Keratinocyte (primary cell): ENCODE data around the gene SRD5A1. TPM values are rescaled to one million over a fixed set of nuclear protein-coding genes. Genes with fewer than 3 reads are reported as not detected.

Experiments used
- DNase-seq: peaks from one replicate; pipeline ENCODE4 v3.0.0-alpha.2; 2011; ENCODE audit warnings: low read depth, missing footprints, low spot score
- FAIRE-seq: peaks from 2 replicates; lab custom pipeline; 2011; peaks lifted over from hg19 to GRCh38; lab: Jason Lieb, UNC
- H2AFZ ChIP-seq: 2 replicates; pipeline ENCODE4 v1.6.0; 2012; ENCODE audit warnings: low read length, control low read depth, inconsistent platforms; ENCODE audit not compliant: control insufficient read depth
- H3K27ac ChIP-seq: 2 replicates; pipeline ENCODE4 v1.5.1; 2011; ENCODE audit warnings: low read length; ENCODE audit not compliant: control insufficient read depth, insufficient read depth
- H3K27me3 ChIP-seq: 3 replicates; pipeline ENCODE4 v1.6.0; 2011; ENCODE audit warnings: low read length; ENCODE audit not compliant: control insufficient read depth, insufficient read depth; ENCODE audit errors: extremely low read depth
- H3K36me3 ChIP-seq, 2 experiments: 2 replicates in 1 of 2; 3 replicates in 1 of 2; pipeline ENCODE4 v1.5.1; 2011; ENCODE audit warnings: low read length in 2 of 2, mild to moderate bottlenecking in 1 of 2; ENCODE audit not compliant: control insufficient read depth in 2 of 2, insufficient read depth in 2 of 2; ENCODE audit errors: extremely low read depth in 1 of 2
- H3K4me1 ChIP-seq: 3 replicates; pipeline ENCODE4 v1.5.1; 2011; ENCODE audit warnings: low read length; ENCODE audit not compliant: control insufficient read depth, insufficient read depth; ENCODE audit errors: extremely low read depth
- H3K4me2 ChIP-seq: 3 replicates; pipeline ENCODE4 v1.6.0; 2011; ENCODE audit warnings: low read depth, low read length; ENCODE audit not compliant: control insufficient read depth, insufficient read depth; ENCODE audit errors: extremely low read depth
- H3K4me3 ChIP-seq, 3 experiments: fragments of 200-600 bp in 1 of 3; sonication (generic) in 1 of 3; 2 replicates in 2 of 3; 3 replicates in 1 of 3; pipeline ENCODE4 v1.5.1; 2011 to 2016; ENCODE audit warnings: low read length in 3 of 3, mild to moderate bottlenecking in 3 of 3, control low read depth in 2 of 3, inconsistent platforms in 1 of 3, low read depth in 1 of 3, mixed read lengths in 1 of 3, mixed run types in 1 of 3, moderate library complexity in 1 of 3; ENCODE audit not compliant: control insufficient read depth in 2 of 3, insufficient read depth in 2 of 3; ENCODE audit errors: extremely low read depth in 1 of 3
- H3K79me2 ChIP-seq: 2 replicates; pipeline ENCODE4 v1.6.0; 2012; ENCODE audit warnings: low read length; ENCODE audit not compliant: control insufficient read depth, insufficient read depth
- H3K9ac ChIP-seq: 3 replicates; pipeline ENCODE4 v1.6.0; 2011; ENCODE audit warnings: low read length; ENCODE audit not compliant: control insufficient read depth, insufficient read depth; ENCODE audit errors: extremely low read depth
- H3K9me1 ChIP-seq: 3 replicates; pipeline ENCODE4 v1.6.0; 2011; ENCODE audit warnings: low read length; ENCODE audit not compliant: control insufficient read depth, insufficient read depth; ENCODE audit errors: extremely low read depth
- H3K9me3 ChIP-seq: 2 replicates; pipeline ENCODE4 v1.5.1; 2012; ENCODE audit warnings: low read depth, low read length; ENCODE audit not compliant: control insufficient read depth
- H4K20me1 ChIP-seq: 3 replicates; pipeline ENCODE4 v1.6.0; 2011; ENCODE audit warnings: low read length; ENCODE audit not compliant: control insufficient read depth, insufficient read depth; ENCODE audit errors: extremely low read depth
- CTCF ChIP-seq, 3 experiments: IDR thresholded peaks in 1 of 3; conservative IDR thresholded peaks in 1 of 3; optimal IDR thresholded peaks in 1 of 3; 2 replicates in 2 of 3; 3 replicates in 1 of 3; pipeline versions ENCODE3 to v1.5.1; 2011; ENCODE audit warnings: low read length in 3 of 3, mild to moderate bottlenecking in 3 of 3, moderate library complexity in 2 of 3, control low read depth in 1 of 3, inconsistent platforms in 1 of 3; ENCODE audit not compliant: insufficient read depth in 2 of 3; ENCODE audit errors: extremely low read depth in 1 of 3
- EZH2 ChIP-seq: IDR thresholded peaks from one replicate; pipeline ENCODE4 v1.6.1; 2012; ENCODE audit warnings: inconsistent platforms, mild to moderate bottlenecking, low read length, moderate library complexity
- dilution Hi-C: fragments of 300-500 bp; cut with MboI; formaldehyde crosslinking; loops from one replicate; pipeline ENCODE4 v1.7.0; 2020; ENCODE audit warnings: low sequenced_read_pairs; ENCODE audit not compliant: extremely low pct_ligation_motif_present
- polyA plus RNA-seq, 5 experiments: library from polyadenylated mRNA; depleted of rRNA in 3 of 5; stranded (reverse) in 3 of 5; stranded (forward) in 1 of 5; unstranded in 1 of 5; fragments of >200 nt; gene quantifications; 1 replicate in 1 of 5; 2 replicates in 3 of 5; 3 replicates in 1 of 5; pipeline versions ENCODE4 v1.2.1 to v1.2.3, GENCODE V29; 2011 to 2012; ENCODE audit warnings: missing spikeins in 2 of 5, low read depth in 1 of 5, low replicate concordance in 1 of 5

Gene SRD5A1
- polyA plus RNA-seq, 1 donor (not counting 4 experiments of a cell fraction or from before 2014, with no cell fraction given), result 35.4 TPM

- no peak overlapping the region for H3K4me3 ChIP-seq
- no peak overlapping the region for H3K4me2 ChIP-seq
- H3K4me1 ChIP-seq, result no peaks in the 10 kb centered on the region
- dilution Hi-C loops, result no loop called here
- no peaks in the 10 kb centered on the region for H4K20me1 ChIP-seq
- no peaks in the 10 kb centered on the region for H3K9me1 ChIP-seq
- H2AFZ ChIP-seq, result no peak overlapping the region
- peaks cover 0 to 3% of the 10 kb centered on the region in 2 experiments for H3K36me3 ChIP-seq
- DNase-seq, result no peak
- no peaks in the 10 kb centered on the region for H3K9me3 ChIP-seq
- H3K79me2 ChIP-seq, result no peaks in the 10 kb centered on the region
- TF ChIP-seq EZH2, result no peak
- no peak for TF ChIP-seq CTCF (optimal IDR thresholded peaks at IDR 0.05 in 1 of 3, IDR thresholded peaks at IDR 0.05 in 1 of 3, conservative IDR thresholded peaks at IDR 0.05 in 1 of 3; ENCODE audit: extremely low read depth in 1 of 3, insufficient read depth in 2 of 3, low read length in 3 of 3)
- no peak for FAIRE-seq
- no peak overlapping the region for H3K27ac ChIP-seq
- no peak overlapping the region for H3K9ac ChIP-seq
- no peaks in the 10 kb centered on the region for H3K27me3 ChIP-seq
Observed at GRCh38 chr5:6682239-6682638, 49.0 kb downstream of the SRD5A1 start.

- no peak for FAIRE-seq
- no peak for DNase-seq
- H4K20me1 ChIP-seq, result no peaks in the 10 kb centered on the region
- no peaks in the 10 kb centered on the region for H3K36me3 ChIP-seq
- no peak overlapping the region for H2AFZ ChIP-seq
- no peak overlapping the region for H3K9ac ChIP-seq
- no peaks in the 10 kb centered on the region for H3K9me3 ChIP-seq
- TF ChIP-seq CTCF (optimal IDR thresholded peaks at IDR 0.05 in 1 of 3, IDR thresholded peaks at IDR 0.05 in 1 of 3, conservative IDR thresholded peaks at IDR 0.05 in 1 of 3; ENCODE audit: extremely low read depth in 1 of 3, insufficient read depth in 2 of 3, low read length in 3 of 3), result no peak
- TF ChIP-seq EZH2, result no peak
- no peaks in the 10 kb centered on the region for H3K27me3 ChIP-seq
- H3K79me2 ChIP-seq, result no peaks in the 10 kb centered on the region
- H3K4me3 ChIP-seq, result no peak overlapping the region
- no peaks in the 10 kb centered on the region for H3K9me1 ChIP-seq
- dilution Hi-C loops, result no loop called here
- H3K4me2 ChIP-seq, result no peak overlapping the region
- no peaks in the 10 kb centered on the region for H3K4me1 ChIP-seq
- H3K27ac ChIP-seq, result no peak overlapping the region
Observed at GRCh38 chr5:6683241-6683640, 50.0 kb downstream of the SRD5A1 start.
